K562 (cell line): ENCODE results near the gene OR10H5. TPM values are rescaled to one million over a fixed set of nuclear protein-coding genes. Genes with fewer than 3 reads are reported as not detected.

Experiments
- ETV1 ChIP-seq: fragments of 450-650 bp; conservative IDR thresholded peaks from 2 replicates; pipeline ENCODE4 v1.6.1; 2016; ENCODE audit warnings: missing genetic modification characterization, control low read depth, low read depth, missing compliant biosample characterization
- KLF13 ChIP-seq: fragments of 450-650 bp; IDR thresholded peaks from 2 replicates; pipeline ENCODE4 v1.6.1; 2016; ENCODE audit warnings: missing genetic modification characterization, low read depth, mild to moderate bottlenecking, missing compliant biosample characterization, moderate library complexity, borderline replicate concordance
- NCOA6 ChIP-seq: fragments of 450-650 bp; IDR thresholded peaks from 2 replicates; pipeline ENCODE4 v1.6.1; 2017; ENCODE audit warnings: mild to moderate bottlenecking
- NFYB ChIP-seq: IDR thresholded peaks from 2 replicates; pipeline ENCODE4 v1.6.1; 2011; ENCODE audit warnings: mild to moderate bottlenecking, moderate library complexity; ENCODE audit not compliant: insufficient read length; ENCODE audit errors: extremely low read depth
- POLR2G ChIP-seq: fragments of 200-400 bp; formaldehyde crosslinking; IDR thresholded peaks from 2 replicates; pipeline ENCODE4 v1.6.1; 2017; ENCODE audit warnings: low read depth, mild to moderate bottlenecking, antibody characterized with exemption, low read length, moderate library complexity
- RAD21 ChIP-seq, 2 experiments: fragments of 250-450 bp in 1 of 2; fragments of 450-650 bp in 1 of 2; sonication (Bioruptor Pico) in 1 of 2; formaldehyde crosslinking in 1 of 2; IDR thresholded peaks in 1 of 2; conservative IDR thresholded peaks in 1 of 2; 2 replicates each; pipeline versions ENCODE4 v1.4.0 to v1.8.0; 2020 to 2022; ENCODE audit warnings: mild to moderate bottlenecking in 2 of 2, moderate library complexity in 1 of 2
- RBM22 ChIP-seq: fragments of 200-400 bp; formaldehyde crosslinking; IDR thresholded peaks from 2 replicates; pipeline ENCODE4 v1.6.1; 2018; ENCODE audit warnings: low read length, low read depth; ENCODE audit not compliant: poor library complexity, severe bottlenecking
- TAF1 ChIP-seq: IDR thresholded peaks from 2 replicates; pipeline ENCODE4 v1.6.1; 2011; ENCODE audit warnings: mild to moderate bottlenecking, low read length, moderate library complexity; ENCODE audit not compliant: insufficient read depth, control insufficient read depth, severe bottlenecking; ENCODE audit errors: extremely low read depth
- TSC22D4 ChIP-seq: fragments of 450-650 bp; IDR thresholded peaks from 2 replicates; pipeline ENCODE4 v1.6.1; 2016; ENCODE audit warnings: missing genetic modification characterization, missing biosample characterization, control low read depth
- ZBTB1 ChIP-seq: sonication (generic); formaldehyde crosslinking; IDR thresholded peaks from 2 replicates; pipeline ENCODE4 v1.8.1; 2023; ENCODE audit warnings: missing genetic modification reagents, low read depth, mild to moderate bottlenecking, borderline replicate concordance
- ZC3H4 ChIP-seq: sonication (generic); formaldehyde crosslinking; IDR thresholded peaks from 2 replicates; pipeline ENCODE4 v1.9.0; 2021; ENCODE audit warnings: missing genetic modification reagents, borderline replicate concordance
- ZNF124 ChIP-seq: sonication (generic); formaldehyde crosslinking; IDR thresholded peaks from 2 replicates; pipeline ENCODE4 v1.8.1; 2022; ENCODE audit warnings: missing genetic modification reagents
- ZNF174 ChIP-seq: fragments of 250-450 bp; sonication (Bioruptor Pico); IDR thresholded peaks from 2 replicates; pipeline ENCODE4 v1.4.0; 2020; ENCODE audit warnings: mild to moderate bottlenecking
- ZNF644 ChIP-seq: fragments of 200-800 bp; sonication (Bioruptor generic); IDR thresholded peaks from 2 replicates; pipeline ENCODE4 v1.6.1; 2016; ENCODE audit warnings: low read depth, missing genetic modification characterization, missing compliant biosample characterization
- ZNF79 ChIP-seq: fragments of 250-450 bp; sonication (Bioruptor Pico); IDR thresholded peaks from 2 replicates; pipeline ENCODE4 v1.4.0; 2020; ENCODE audit warnings: low read depth, mild to moderate bottlenecking, moderate library complexity
- polyA plus RNA-seq, 8 experiments: library from polyadenylated mRNA; depleted of rRNA in 4 of 8; stranded (reverse) in 5 of 8; unstranded in 3 of 8; fragments of >200 nt; fragmentation: Nextera tagmentation in 2 of 8; fragmentation: Illumina TruSeq in 1 of 8; extraction: Ambion mirVana in 2 of 8; extraction: Trizol in 1 of 8; gene quantifications; 2 replicates each; pipeline versions ENCODE4 v1.2.1 to v1.2.3, GENCODE V29; 2011 to 2014; ENCODE audit warnings: inconsistent platforms in 1 of 8, missing spikeins in 1 of 8
- total RNA-seq, 7 experiments: library from RNA; depleted of rRNA in 6 of 7; stranded (reverse); fragments of >200 nt in 6 of 7; fragmentation: Illumina TruSeq in 2 of 7; extraction: Trizol in 2 of 7; gene quantifications; 2 replicates each; pipeline versions ENCODE4 v1.2.1 to v1.2.3, GENCODE V29; 2011 to 2021; ENCODE audit warnings: low replicate concordance in 1 of 7
- TF ChIP-seq, protein P1 (sequence below): sonication (generic); formaldehyde crosslinking; IDR thresholded peaks from 2 replicates; pipeline ENCODE4 v1.8.1; 2023; ENCODE audit warnings: mild to moderate bottlenecking, missing genetic modification reagents, moderate library complexity
- TF ChIP-seq, protein P2 (sequence below): fragments of 200-400 bp; formaldehyde crosslinking; IDR thresholded peaks from 2 replicates; pipeline ENCODE4 v1.6.1; 2017; ENCODE audit warnings: mild to moderate bottlenecking, low read depth, low read length, moderate library complexity
- TF ChIP-seq, protein P3 (sequence below): sonication (generic); formaldehyde crosslinking; IDR thresholded peaks from 2 replicates; pipeline ENCODE4 v1.8.0; 2022; ENCODE audit warnings: mild to moderate bottlenecking, missing genetic modification reagents

OR10H5 gene
- total and polyA plus RNA-seq, 9 of the 15 experiments (the other 6 are each of a cell fraction or from before 2014, with no cell fraction given): not detected

DNA sequence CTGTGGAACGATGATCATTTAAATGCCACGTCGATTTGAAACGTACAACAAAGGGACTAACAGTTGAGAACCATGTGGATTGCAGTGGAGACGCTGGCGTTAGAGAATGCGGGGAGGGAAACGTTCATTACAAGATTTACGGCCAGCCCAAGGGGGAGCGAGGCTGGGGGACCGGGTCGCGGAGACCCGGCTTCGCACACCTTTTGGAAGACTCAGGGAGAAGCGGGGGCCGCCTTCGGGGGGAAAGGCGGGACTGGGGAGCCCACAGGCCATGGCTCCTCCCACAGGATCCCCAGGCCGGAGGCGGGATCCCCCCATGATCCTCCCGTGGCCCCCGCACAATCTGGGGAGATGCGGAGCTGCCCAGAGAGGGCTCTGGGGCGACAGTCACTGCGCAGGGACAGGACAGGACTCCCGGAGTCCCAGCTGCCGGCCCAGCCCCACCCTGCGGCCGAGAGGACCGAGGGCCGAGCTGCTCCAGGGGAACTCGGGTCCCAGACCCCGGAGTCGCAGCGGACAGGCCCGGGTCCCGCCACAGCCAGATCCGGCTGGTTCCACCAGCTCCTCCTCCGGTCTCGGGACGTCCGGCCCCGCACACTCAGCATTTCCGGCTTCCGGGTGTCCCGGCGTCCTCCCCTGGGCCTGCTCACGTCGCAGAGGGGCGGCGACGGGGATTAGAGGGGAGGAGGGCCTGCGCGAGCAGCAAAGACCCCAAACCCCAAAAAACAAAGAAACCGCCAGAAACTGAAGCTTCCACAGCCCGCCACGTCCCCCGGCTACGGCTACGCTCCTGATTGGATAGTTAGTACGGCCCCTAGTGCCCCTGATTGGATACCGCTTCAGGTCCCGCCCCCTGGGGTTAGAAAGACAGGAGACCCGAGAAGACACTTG, 49.1 kb downstream of the OR10H5 start (continued):
- no peak for TF ChIP-seq ZNF174 (CRISPR knock-in tag)
- TF ChIP-seq RBM22: peak; percentile 96
- TF ChIP-seq KLF13 (tag): peak; percentile 28; the same call in 1 of the 2 replicates
- peak in 1 of 2 experiments; percentile 15; a peak in 1 of 4 replicates for TF ChIP-seq RAD21 (CRISPR knock-in tag; conservative IDR thresholded peaks at IDR 0.05 in 1 of 2, IDR thresholded peaks at IDR 0.05 in 1 of 2)
- no peak for TF ChIP-seq NCOA6
- TF ChIP-seq, protein P1, sequence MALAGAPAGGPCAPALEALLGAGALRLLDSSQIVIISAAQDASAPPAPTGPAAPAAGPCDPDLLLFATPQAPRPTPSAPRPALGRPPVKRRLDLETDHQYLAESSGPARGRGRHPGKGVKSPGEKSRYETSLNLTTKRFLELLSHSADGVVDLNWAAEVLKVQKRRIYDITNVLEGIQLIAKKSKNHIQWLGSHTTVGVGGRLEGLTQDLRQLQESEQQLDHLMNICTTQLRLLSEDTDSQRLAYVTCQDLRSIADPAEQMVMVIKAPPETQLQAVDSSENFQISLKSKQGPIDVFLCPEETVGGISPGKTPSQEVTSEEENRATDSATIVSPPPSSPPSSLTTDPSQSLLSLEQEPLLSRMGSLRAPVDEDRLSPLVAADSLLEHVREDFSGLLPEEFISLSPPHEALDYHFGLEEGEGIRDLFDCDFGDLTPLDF: 0 out of 2 replicates have a peak, but pooled peaks have one; percentile 17
- no peak for TF ChIP-seq ZNF79 (CRISPR knock-in tag)
- TF ChIP-seq NFYB: peak; percentile 99
- no peak for TF ChIP-seq ZBTB1 (CRISPR knock-in tag)
- peak; percentile 93 for TF ChIP-seq ETV1 (tag)
- peak; percentile 63 for TF ChIP-seq TAF1
- no peak for TF ChIP-seq ZC3H4 (CRISPR knock-in tag)
- TF ChIP-seq ZNF644 (tag): peak; percentile 46; the same call in 1 of the 2 replicates
- TF ChIP-seq ZNF124 (CRISPR knock-in tag): no peak
- TF ChIP-seq TSC22D4: no peak
- TF ChIP-seq POLR2G: peak; percentile 97
- TF ChIP-seq, protein P2, sequence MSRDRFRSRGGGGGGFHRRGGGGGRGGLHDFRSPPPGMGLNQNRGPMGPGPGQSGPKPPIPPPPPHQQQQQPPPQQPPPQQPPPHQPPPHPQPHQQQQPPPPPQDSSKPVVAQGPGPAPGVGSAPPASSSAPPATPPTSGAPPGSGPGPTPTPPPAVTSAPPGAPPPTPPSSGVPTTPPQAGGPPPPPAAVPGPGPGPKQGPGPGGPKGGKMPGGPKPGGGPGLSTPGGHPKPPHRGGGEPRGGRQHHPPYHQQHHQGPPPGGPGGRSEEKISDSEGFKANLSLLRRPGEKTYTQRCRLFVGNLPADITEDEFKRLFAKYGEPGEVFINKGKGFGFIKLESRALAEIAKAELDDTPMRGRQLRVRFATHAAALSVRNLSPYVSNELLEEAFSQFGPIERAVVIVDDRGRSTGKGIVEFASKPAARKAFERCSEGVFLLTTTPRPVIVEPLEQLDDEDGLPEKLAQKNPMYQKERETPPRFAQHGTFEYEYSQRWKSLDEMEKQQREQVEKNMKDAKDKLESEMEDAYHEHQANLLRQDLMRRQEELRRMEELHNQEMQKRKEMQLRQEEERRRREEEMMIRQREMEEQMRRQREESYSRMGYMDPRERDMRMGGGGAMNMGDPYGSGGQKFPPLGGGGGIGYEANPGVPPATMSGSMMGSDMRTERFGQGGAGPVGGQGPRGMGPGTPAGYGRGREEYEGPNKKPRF: no peak
- TF ChIP-seq, protein P3, sequence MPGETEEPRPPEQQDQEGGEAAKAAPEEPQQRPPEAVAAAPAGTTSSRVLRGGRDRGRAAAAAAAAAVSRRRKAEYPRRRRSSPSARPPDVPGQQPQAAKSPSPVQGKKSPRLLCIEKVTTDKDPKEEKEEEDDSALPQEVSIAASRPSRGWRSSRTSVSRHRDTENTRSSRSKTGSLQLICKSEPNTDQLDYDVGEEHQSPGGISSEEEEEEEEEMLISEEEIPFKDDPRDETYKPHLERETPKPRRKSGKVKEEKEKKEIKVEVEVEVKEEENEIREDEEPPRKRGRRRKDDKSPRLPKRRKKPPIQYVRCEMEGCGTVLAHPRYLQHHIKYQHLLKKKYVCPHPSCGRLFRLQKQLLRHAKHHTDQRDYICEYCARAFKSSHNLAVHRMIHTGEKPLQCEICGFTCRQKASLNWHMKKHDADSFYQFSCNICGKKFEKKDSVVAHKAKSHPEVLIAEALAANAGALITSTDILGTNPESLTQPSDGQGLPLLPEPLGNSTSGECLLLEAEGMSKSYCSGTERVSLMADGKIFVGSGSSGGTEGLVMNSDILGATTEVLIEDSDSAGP (CRISPR knock-in tag): no peak
